Activated CD8-positive, alpha-beta T cell treated with anti-CD3 and anti-CD28 coated beads, Interleukin-2, amount 10 ng/mL, durations not matched to agents 7 days and 5 days (primary cell): ENCODE data around the gene SIL1. TPM values are rescaled to one million over a fixed set of nuclear protein-coding genes. Genes with fewer than 3 reads are reported as not detected.
A peak's percentile ranks its signal among the peaks of the same experiment; 100 is the strongest.
"Not testable (repeated sequence)": the region's sequence is repeated elsewhere in the genome, so short reads cannot be mapped to it uniquely, and the experiment has no call there.

Experiments
- ATAC-seq: fragments of 150-1000 bp; cut with Tn5 transposase; one replicate; pipeline ENCODE4 v1.10.0; 2021; ENCODE audit warnings: moderate library complexity
- CTCF ChIA-PET: fragments of 350-600 bp; sonication (Branson Sonifier 250); formaldehyde crosslinking; loops from one replicate; lab custom pipeline; 2021; ENCODE audit warnings: antibody characterized with exemption; lab: Charles Lee
- POLR2A ChIA-PET: fragments of 350-600 bp; sonication (Branson Sonifier 250); formaldehyde crosslinking; loops from one replicate; lab custom pipeline; 2021; ENCODE audit warnings: antibody characterized with exemption; lab: Charles Lee
- DNase-seq: peaks from one replicate; pipeline ENCODE4 v3.0.0-alpha.2; 2020
- H3K27ac Mint-ChIP-seq: one replicate; pipeline ENCODE4 v1.8.0; 2021; ENCODE audit warnings: mild to moderate bottlenecking, mixed read lengths
- H3K27me3 Mint-ChIP-seq: one replicate; pipeline ENCODE4 v1.8.0; 2021; ENCODE audit warnings: low read depth, mixed read lengths
- H3K36me3 Mint-ChIP-seq: one replicate; pipeline ENCODE4 v1.8.0; 2021; ENCODE audit warnings: low read depth, mixed read lengths
- H3K4me1 Mint-ChIP-seq: one replicate; pipeline ENCODE4 v1.8.0; 2021; ENCODE audit warnings: low read depth, mixed read lengths
- H3K4me3 Mint-ChIP-seq: one replicate; pipeline ENCODE4 v1.8.0; 2021; ENCODE audit warnings: mild to moderate bottlenecking, mixed read lengths
- H3K9me3 Mint-ChIP-seq: one replicate; pipeline ENCODE4 v1.8.0; 2022; ENCODE audit warnings: mixed read lengths; ENCODE audit not compliant: insufficient read depth
- total RNA-seq, 2 experiments: library from RNA; stranded (reverse); gene quantifications; one replicate each; pipeline ENCODE4 v1.2.3, GENCODE V29; 2021

Gene SIL1
- total RNA-seq, 2 experiments from 2014 or later: 15.6 to 18.2 TPM

- Mint-ChIP-seq H3K9me3 (no peaks in the 10 kb centered on the region), H3K4me1 (peaks cover 20% of the 10 kb centered on the region), H3K36me3 (peaks cover 13% of the 10 kb centered on the region), H3K4me3 (peak overlapping the region; percentile 88), H3K27me3 (no peaks in the 10 kb centered on the region), H3K27ac (no peak overlapping the region)
- ATAC-seq (no peak), DNase-seq (no peak)
- CTCF ChIA-PET: no interaction called here
- POLR2A ChIA-PET: no interaction called here
These were observed 1.7 kb downstream of the SIL1 start for GRCh38 chr5:139196296-139196956.

GRCh38 chr5:139194486-139194885, 3.7 kb downstream of the SIL1 start:
- POLR2A ChIA-PET: interaction anchor here (0.7 kb wide), 1 partner anchor 730 kb away, joined by 4 read pairs; no protein-coding TSS in a partner anchor
- Mint-ChIP-seq H3K27ac (no peak overlapping the region), H3K27me3 (no peaks in the 10 kb centered on the region), H3K4me3 (no peak overlapping the region), H3K4me1 (peaks cover 20% of the 10 kb centered on the region), H3K9me3 (no peaks in the 10 kb centered on the region), H3K36me3 (peaks cover 13% of the 10 kb centered on the region)
- ATAC-seq: no peak
- no peak for DNase-seq
- CTCF ChIA-PET: interaction anchor here (0.6 to 1.0 kb wide), 2 partner anchors 18 to 218 kb away, joined by 3 to 4 read pairs; no protein-coding TSS in a partner anchor

GRCh38 chr5:139193928-139194327, 4.2 kb downstream of the SIL1 start:
- CTCF ChIA-PET: interaction anchor here (0.6 to 1.0 kb wide), 2 partner anchors 18 to 217 kb away, joined by 3 to 4 read pairs; no protein-coding TSS in a partner anchor

GRCh38 chr5:139192906-139193305, 5.3 kb downstream of the SIL1 start:
- DNase-seq, H3K4me3 Mint-ChIP-seq, POLR2A ChIA-PET, H3K9me3 Mint-ChIP-seq, H3K27me3 Mint-ChIP-seq, ATAC-seq, CTCF ChIA-PET, H3K27ac Mint-ChIP-seq: not testable (repeated sequence)
- peaks cover 17% of the 10 kb centered on the region for H3K4me1 Mint-ChIP-seq
- peaks cover 15% of the 10 kb centered on the region for H3K36me3 Mint-ChIP-seq

More at GRCh38 chr5:139193928-139194327, 4.2 kb downstream of the SIL1 start:
- peaks cover 20% of the 10 kb centered on the region for H3K4me1 Mint-ChIP-seq
- no peaks in the 10 kb centered on the region for H3K9me3 Mint-ChIP-seq
- POLR2A ChIA-PET: interaction anchor here (0.7 kb wide), 1 partner anchor 729 kb away, joined by 4 read pairs; no protein-coding TSS in a partner anchor
- H3K4me3 Mint-ChIP-seq: no peak overlapping the region
- H3K36me3 Mint-ChIP-seq: peaks cover 13% of the 10 kb centered on the region
- no peak for DNase-seq
- no peak for ATAC-seq
- no peak overlapping the region for H3K27ac Mint-ChIP-seq
- no peaks in the 10 kb centered on the region for H3K27me3 Mint-ChIP-seq

- peaks cover 15% of the 10 kb centered on the region for H3K4me1 Mint-ChIP-seq
- H3K36me3 Mint-ChIP-seq: peaks cover 17% of the 10 kb centered on the region
- CTCF ChIA-PET, H3K9me3 Mint-ChIP-seq, POLR2A ChIA-PET, DNase-seq, H3K27me3 Mint-ChIP-seq, H3K4me3 Mint-ChIP-seq, ATAC-seq, H3K27ac Mint-ChIP-seq: not testable (repeated sequence)
These were observed 6.2 kb downstream of the SIL1 start for GRCh38 chr5:139191954-139192353.

GRCh38 chr5:139190125-139190524, 8.0 kb downstream of the SIL1 start:
- H3K4me3 Mint-ChIP-seq: no peak overlapping the region
- ChIA-PET POLR2A (no interaction called here), CTCF (interaction anchor here (1.0 to 1.1 kb wide), 2 partner anchors 10 to 400 kb away, joined by 3 to 5 read pairs; no protein-coding TSS in a partner anchor)
- no peaks in the 10 kb centered on the region for H3K27me3 Mint-ChIP-seq
- H3K4me1 Mint-ChIP-seq: peaks cover 7% of the 10 kb centered on the region
- peaks cover 13% of the 10 kb centered on the region for H3K36me3 Mint-ChIP-seq
- H3K27ac Mint-ChIP-seq: no peak overlapping the region
- ATAC-seq: no peak
- H3K9me3 Mint-ChIP-seq: no peaks in the 10 kb centered on the region
- no peak for DNase-seq

- H3K27ac Mint-ChIP-seq: no peak overlapping the region
- H3K4me1 Mint-ChIP-seq: peaks cover 7% of the 10 kb centered on the region
- H3K36me3 Mint-ChIP-seq: peaks cover 10% of the 10 kb centered on the region
- ChIA-PET CTCF (interaction anchor here (1.1 kb wide), 1 partner anchor 10 kb away, joined by 3 read pairs; the partner anchor contains the start of gene SIL1), POLR2A (no interaction called here)
- no peaks in the 10 kb centered on the region for H3K9me3 Mint-ChIP-seq
- ATAC-seq (no peak), DNase-seq (no peak)
- H3K4me3 Mint-ChIP-seq: no peak overlapping the region
- no peaks in the 10 kb centered on the region for H3K27me3 Mint-ChIP-seq
These were observed 9.5 kb downstream of the SIL1 start for GRCh38 chr5:139188558-139189270.

GRCh38 chr5:139186752-139187326, 11.3 kb downstream of the SIL1 start:
- POLR2A ChIA-PET: no interaction called here
- no peaks in the 10 kb centered on the region for H3K27me3 Mint-ChIP-seq
- ATAC-seq (no peak), DNase-seq (no peak)
- peaks cover 4% of the 10 kb centered on the region for H3K36me3 Mint-ChIP-seq
- H3K27ac Mint-ChIP-seq: no peak overlapping the region
- no peaks in the 10 kb centered on the region for H3K4me1 Mint-ChIP-seq
- CTCF ChIA-PET: no interaction called here
- no peaks in the 10 kb centered on the region for H3K9me3 Mint-ChIP-seq
- H3K4me3 Mint-ChIP-seq: no peak overlapping the region

- peaks cover 4% of the 10 kb centered on the region for H3K36me3 Mint-ChIP-seq
- no peaks in the 10 kb centered on the region for H3K4me1 Mint-ChIP-seq
- no peaks in the 10 kb centered on the region for H3K9me3 Mint-ChIP-seq
- CTCF ChIA-PET: no interaction called here
- H3K27ac Mint-ChIP-seq: no peak overlapping the region
- no peak for DNase-seq
- H3K4me3 Mint-ChIP-seq: no peak overlapping the region
- no peak for ATAC-seq
- POLR2A ChIA-PET: no interaction called here
- H3K27me3 Mint-ChIP-seq: no peaks in the 10 kb centered on the region
These were observed 11.9 kb downstream of the SIL1 start for GRCh38 chr5:139186261-139186660.

GRCh38 chr5:139185589-139185988, 12.6 kb downstream of the SIL1 start:
- DNase-seq: no peak
- ChIA-PET CTCF (no interaction called here), POLR2A (no interaction called here)
- no peak for ATAC-seq
- no peaks in the 10 kb centered on the region for H3K9me3 Mint-ChIP-seq
- H3K27me3 Mint-ChIP-seq: no peaks in the 10 kb centered on the region
- peaks cover 4% of the 10 kb centered on the region for H3K36me3 Mint-ChIP-seq
- H3K4me3 Mint-ChIP-seq: no peak overlapping the region
- no peaks in the 10 kb centered on the region for H3K4me1 Mint-ChIP-seq
- no peak overlapping the region for H3K27ac Mint-ChIP-seq

- CTCF ChIA-PET: no interaction called here
- POLR2A ChIA-PET: no interaction called here
- Mint-ChIP-seq H3K27me3 (no peaks in the 10 kb centered on the region), H3K36me3 (peaks cover 4% of the 10 kb centered on the region), H3K4me1 (no peaks in the 10 kb centered on the region), H3K4me3 (no peak overlapping the region), H3K9me3 (no peaks in the 10 kb centered on the region), H3K27ac (no peak overlapping the region)
- ATAC-seq: no peak
- no peak for DNase-seq
These were observed 14.7 kb downstream of the SIL1 start for GRCh38 chr5:139183502-139183901.
